ENCODE data around the gene IL1RAPL1. TPM values are rescaled to one million over a fixed set of nuclear protein-coding genes. Genes with fewer than 3 reads are reported as not detected.
A peak's percentile ranks its signal among the peaks of the same experiment; 100 is the strongest.

Gene IL1RAPL1
- total RNA-seq, 1 donor from 2014 or later: 0.24 TPM

DNA sequence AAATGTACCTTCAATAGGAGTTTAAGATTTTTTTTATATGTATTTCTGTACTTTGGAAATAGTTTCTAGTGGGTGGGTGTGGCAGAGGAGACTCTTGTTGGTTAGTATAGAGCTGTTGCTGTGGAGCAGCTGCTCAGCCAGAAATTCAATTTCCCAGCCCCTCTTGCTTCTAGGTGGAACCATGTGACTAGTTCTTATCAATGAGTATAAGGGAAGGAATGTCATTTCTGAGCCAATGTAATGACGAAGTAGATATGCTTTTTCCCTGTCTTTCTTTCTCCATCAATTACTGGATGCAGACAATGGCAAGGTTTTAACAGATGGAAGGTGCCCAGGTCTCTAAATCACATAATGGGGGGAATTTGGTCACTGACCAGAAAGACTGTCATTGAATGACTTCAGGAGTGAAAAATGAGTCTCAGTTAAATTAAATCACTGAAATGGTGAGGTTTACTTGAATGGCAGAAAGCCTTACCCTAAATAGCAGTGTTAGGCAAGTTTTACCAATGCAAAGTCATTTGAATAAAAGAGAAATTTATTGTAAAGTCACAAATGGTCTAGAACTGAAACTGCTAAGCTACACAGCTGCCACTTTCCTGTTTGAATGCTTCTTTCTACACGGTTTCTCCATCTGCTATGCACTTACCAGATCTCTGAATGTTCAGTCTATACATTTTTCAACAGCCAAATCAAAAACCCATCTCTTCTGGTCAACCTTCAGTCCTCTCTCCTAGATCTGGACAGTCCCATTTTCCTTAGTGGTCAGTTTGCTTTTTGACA, 832.7 kb downstream of the IL1RAPL1 start:
- peak; percentile 25 for DNase-seq (ENCODE audit: low spot score)

DNA sequence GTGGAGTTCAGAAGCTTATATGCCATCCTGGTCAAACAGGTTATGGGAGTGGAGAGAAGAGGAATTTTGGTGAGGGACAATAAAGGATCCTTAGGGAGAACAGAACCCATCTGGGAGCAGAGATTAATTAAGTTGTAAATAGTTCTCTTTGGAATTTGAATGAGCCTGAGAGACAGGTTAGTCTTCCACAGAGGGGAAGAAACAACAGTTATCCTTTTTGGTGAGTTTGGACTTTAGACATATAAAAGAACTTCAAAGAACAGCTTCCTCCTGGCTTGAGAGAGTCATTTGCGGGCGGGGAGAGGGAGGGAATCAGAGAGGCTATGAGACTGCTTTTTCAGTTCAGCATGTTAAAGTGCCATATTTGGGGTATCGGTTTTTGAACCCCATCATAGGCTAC, 834.8 kb downstream of the IL1RAPL1 start:
- no peak for DNase-seq (ENCODE audit: low spot score)

DNA sequence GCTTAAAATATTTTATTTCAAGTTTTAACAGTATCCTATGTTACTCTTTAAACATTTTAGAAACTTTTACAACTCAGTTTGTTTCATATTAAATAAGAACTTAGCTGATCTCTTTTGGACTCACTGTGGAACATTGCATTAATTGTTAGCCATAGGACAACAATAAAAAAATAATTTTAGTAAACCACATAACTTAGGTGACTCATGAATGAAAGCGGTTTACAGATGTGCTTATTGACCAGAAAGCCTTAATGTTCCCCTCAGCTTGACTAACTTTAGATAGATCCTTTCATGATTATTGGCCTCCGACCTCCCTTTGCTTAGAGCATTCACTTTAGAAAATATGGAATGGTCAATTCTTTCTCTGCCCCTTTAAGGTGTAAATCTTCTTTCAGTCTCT, 844.6 kb downstream of the IL1RAPL1 start:
- DNase-seq (ENCODE audit: low spot score): no peak

DNA sequence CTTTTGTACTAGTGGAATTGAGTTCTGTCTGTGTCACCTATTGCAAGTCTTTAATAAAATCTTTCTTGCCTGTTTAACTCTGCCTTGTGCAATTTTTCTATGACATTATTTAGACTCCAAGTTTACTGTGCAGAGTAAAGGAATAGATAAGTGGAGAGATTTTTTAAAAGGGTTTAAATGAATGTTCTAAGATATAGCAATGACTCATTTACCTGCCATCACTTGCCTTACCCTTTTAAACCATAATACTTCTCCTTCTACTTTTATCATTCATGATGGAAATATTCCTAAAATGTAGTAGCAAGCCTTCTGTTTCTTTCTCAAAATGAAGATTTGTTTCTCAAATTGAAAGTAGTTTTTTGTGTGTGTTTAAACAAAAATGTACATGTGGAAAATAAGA, 845.3 kb downstream of the IL1RAPL1 start:
- DNase-seq (ENCODE audit: low spot score): no peak

DNA sequence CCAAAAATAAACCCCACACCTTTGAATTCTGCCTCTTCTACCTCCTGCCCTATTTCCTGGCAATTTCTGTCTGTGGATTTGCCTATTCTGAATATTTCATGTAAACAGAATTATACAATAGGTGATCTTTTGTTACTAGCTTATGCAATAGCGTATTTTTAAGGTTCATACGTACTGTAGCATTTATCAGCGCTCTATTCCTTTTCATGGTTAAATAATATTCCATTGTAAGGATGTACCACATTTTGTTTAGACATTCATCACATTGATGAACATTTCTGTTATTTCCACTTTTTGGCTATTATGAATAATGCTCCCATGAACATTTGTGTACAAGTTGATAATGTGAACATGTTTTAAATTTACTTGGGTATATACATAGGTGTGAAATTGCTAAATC, 847.7 kb downstream of the IL1RAPL1 start:
- DNase-seq (ENCODE audit: low spot score): no peak

DNA sequence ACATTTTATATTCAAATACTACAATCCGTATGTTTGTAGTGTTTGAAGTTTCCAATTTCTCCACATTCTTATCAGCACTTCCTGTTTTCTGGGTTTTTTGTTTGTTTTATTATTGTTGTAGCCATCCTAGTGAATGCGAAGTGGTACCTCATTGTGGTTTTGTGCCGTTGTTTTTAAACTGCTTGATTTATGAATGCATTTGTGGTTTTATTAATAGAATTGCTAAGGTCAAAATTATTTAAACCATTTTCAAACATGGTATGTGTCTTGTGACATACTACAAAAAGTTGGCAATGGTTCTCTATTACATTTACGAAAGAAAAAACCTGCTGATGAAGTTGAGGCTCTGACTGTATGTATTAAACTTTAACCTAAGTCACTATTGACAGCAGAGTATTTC, 848.1 kb downstream of the IL1RAPL1 start:
- DNase-seq (ENCODE audit: low spot score): no peak

DNA sequence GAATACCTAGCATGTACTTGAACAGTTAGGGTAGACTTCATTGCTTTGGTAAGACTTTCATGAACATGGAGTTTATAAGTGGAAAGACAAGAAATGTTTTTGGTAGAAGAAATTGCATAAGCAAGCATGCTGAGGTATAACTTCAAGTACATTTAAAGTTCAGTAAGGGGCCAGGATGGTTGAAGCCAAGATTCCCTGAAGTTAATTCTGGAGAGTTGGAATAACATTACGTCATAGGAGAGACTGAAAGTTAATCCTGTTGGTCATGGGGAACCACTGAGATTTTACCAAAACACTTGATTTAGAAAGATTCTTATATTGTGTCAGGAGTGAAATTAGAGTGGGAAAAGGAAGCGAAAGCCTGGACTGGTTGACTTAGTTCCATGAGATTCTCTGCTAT, 860.6 kb downstream of the IL1RAPL1 start:
- DNase-seq (ENCODE audit: low spot score): no peak

DNA sequence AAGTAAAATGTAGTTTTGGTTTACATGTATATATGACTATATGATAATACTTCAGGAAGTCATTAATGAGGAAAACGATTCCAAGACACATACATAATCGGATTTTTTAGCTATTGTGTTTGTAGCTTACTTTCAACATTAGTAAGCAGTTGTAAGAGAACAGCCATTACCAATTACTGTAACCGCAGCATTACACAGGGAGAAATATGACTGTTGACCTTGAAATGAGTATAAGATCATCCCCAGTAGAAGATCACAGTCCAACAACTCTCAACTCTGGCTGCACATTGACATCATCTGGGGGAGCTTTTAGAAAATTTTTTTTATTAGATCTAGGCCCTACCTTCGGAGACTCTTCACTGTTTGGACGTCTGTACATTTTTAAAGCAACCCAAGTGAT, 866.1 kb downstream of the IL1RAPL1 start:
- DNase-seq (ENCODE audit: low spot score): no peak

DNA sequence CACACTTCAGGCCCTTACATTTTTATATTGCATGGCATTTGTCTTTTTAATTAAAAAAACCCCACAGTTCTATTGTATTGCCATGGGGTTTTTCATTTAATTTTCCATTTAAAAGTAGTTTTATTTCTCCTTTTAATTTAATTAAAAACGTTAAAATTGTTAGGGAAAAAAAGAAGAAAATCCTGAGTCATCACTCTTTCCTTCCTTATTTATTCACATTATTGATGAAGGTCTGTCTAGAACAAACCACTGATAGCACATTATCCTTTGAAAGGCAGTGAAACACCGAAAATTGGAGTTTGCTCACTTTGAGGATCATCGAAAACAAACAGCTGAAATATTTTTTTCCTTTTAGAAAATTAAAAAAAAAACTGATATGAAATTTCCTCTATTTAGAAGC, 868.5 kb downstream of the IL1RAPL1 start:
- no peak for DNase-seq (ENCODE audit: low spot score)

DNA sequence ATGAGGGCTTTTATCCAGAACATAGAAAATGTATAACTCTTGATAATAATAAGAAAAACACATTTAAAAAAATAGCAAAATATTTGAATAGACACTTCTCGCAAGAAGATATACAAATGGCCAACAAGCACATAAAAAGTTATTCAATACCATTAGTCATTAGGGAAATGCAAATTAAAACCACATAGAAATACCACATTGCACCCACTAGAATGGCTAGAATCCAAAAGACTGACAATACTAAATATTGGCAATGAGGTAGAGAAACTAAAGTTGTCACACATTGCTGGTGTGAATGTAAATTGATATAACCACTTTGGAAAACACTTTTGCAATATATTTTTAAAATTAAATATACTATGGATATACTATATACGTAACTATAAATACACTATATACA, 873.8 kb downstream of the IL1RAPL1 start:
- DNase-seq (ENCODE audit: low spot score): no peak

DNA sequence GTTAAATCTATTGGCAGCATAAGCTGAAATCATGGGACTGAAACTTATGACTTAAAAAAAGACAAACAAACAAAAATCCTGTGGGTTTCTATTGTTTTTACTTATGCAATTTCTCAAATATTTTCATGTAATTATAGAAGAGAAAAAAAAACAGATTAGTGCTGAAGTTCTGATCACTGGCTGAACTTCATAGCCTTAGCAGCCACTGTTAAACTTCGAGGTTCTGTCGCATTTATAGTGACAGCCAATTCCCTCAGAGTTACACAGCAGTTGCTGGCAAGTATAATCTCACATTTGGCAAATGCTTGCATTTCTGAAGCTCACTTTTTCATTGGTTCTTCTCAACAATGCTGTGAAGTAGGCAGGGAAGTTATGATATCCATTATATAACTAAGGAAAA, 879.2 kb downstream of the IL1RAPL1 start:
- DNase-seq (ENCODE audit: low spot score): no peak

DNA sequence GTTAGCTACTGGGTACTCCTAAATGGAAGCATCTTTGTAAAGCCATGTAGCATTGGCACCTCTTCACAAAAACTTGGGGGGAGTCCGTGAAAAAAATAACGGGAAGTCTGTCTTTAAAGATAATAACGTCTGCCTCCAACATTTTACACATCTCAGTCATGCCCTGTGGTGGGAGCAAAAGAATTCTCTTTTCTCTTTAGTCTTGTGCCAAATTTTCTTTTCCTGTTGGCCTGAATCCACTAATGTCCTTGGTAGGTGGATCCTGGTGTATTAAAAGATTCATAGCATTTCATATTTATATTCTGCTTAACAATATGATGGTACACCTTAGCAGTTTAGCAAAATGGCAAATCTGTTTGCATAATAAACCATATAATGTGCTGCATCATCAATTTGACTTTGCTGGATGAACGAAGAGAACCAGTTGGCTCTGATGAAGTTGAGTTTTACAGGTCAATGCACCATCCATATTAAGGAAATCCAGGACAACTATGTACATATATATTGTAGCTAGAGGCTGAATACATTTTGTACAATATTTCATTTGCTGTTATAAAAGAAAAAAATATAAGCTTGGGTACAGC, 881.8 kb downstream of the IL1RAPL1 start:
- no peak for DNase-seq (ENCODE audit: low spot score)

DNA sequence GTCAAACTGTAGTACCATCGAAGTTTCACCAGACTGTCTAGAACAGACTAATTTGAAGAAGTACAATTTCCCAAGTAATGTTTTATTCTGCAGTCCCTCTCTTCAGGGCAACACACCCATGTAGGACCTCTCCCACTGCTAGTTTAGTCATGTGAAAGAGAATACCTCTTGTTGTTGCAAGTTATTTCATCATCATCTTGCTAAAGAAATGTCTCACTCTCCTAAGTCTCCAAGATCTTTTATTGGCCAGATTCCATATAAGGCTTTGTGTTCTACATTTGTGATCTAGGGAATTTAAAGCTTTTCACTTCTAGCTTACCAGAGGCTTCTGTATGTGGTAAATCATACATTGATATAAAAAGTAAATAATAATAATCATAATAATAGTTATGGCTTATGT, 882.8 kb downstream of the IL1RAPL1 start:
- DNase-seq (ENCODE audit: low spot score): no peak

DNA sequence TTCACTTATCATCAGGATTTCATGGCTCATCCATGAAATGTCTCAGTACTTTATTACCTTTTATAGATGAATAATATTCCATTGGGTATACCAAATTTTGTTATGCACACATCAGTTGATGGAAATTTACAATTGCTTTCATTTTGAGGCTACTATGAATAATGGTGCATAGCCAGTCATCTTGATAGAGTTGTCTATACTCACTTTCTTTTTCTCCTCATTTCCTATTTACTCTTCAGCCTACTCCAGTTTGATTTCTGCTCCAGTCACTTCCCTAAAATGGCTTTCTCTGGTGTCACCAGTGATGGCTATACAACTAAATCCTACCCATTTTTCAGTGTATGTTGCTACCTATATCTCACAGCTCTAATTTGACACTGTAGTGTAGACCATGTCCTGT, 884.6 kb downstream of the IL1RAPL1 start:
- DNase-seq (ENCODE audit: low spot score): no peak

DNA sequence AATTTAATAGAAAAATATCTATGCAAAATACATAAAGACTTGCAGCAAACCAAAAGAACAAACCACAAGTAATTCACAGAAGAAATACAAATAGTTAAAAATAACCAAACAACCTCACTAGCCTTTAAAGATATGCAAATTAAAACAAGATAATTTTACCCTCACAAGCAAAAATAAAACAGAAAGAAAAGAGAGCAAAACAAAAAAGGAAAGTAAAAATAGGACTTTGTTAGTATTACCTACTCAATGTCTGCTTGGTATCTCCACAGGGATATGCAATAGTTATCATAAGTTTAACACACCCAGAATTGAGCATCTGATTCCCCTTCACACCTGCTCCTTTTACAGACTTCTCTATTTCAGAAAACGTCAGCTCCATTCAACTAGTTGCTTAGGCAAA, 890.6 kb downstream of the IL1RAPL1 start:
- DNase-seq (ENCODE audit: low spot score): no peak

DNA sequence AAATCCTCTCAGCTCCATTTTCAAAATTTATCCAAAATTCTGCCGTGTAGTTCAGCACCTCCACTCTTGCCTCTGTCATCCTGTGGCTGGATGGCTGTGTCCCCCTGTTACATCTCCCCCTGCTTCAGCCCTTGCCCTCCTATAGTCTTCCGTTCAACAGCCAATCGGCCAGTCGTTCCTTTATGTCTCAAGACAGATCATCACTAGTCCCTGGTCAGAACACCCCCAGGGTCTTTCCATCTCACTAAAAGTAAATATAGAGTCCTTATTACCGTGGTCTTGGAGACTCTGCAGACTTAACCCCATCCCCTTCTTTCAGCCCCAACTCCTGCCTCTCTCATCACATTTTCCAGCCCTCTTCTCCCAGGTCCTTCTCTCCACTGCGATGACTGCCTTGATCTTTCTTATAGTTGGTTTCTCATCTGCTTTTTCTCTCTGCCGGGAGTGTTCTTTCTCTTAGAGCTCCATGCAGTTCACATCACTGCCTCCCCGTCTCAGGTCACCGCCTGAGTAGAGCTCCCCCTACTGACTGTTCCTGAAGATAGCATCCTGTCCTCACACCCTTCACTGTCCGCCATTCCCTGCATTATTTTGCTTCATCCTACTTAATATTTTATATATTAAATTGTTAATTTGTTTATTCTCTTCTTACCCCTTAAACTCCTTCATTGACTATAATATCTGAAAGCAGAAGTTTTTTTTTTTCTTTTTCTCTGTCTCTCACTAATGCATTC, 891.3 kb downstream of the IL1RAPL1 start:
- DNase-seq (ENCODE audit: low spot score): no peak

DNA sequence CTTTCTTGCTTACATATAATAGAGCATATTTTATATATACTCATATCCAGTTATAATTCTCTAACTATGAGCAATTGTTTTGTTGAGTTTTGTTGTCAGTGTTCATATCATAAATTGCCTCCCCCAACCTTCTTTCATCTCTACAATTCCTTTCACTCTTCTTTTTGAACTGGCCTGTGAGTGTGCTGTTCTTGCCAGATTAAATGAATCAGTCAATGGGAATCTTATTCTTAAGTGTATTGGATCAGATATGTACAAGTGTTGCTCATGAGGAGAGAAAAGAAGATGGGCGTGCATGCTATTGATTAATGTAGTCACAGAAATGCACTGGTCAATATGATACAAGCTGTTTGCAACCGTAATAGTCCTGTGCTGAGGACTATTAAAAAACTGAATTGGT, 900.0 kb downstream of the IL1RAPL1 start:
- DNase-seq (ENCODE audit: low spot score): no peak

DNA sequence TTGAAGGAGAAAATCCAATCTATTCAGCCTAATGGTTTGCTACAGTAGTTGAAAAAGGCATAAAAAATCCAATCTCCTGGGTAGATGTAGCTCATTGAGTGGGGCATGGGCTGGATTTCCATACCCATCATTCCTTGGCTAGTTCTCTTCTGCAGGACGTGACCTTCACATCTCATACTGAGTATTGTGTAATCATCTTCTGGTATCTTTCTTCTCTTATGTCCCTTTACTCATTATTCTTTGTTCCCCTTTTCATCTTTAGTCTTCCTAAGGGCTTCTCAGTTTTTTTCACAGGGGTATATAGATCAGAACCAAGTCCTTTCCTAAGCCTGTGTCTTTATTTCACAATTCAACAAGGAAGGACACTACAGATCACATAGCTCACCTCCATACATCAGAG, 900.5 kb downstream of the IL1RAPL1 start:
- DNase-seq (ENCODE audit: low spot score): no peak

DNA sequence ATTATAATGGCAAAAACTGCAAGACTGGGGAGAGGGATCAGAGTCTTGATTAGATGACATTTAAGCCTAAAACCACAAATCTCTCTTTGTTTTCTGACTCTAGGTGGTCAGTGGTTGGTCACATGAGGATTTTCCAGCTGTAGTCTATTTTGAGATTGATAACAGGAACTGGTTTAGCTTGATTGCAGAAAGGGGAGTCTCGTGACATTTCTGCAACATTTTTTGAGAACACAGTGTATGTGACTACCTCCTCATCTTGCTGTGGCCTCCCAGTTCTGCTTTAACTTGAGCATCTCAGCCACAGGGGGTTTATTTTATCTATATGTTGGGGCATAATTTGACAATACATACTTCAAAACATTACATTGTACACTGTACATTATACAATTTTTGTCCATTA, 901.7 kb downstream of the IL1RAPL1 start:
- peak; percentile 2 for DNase-seq (ENCODE audit: low spot score)

DNA sequence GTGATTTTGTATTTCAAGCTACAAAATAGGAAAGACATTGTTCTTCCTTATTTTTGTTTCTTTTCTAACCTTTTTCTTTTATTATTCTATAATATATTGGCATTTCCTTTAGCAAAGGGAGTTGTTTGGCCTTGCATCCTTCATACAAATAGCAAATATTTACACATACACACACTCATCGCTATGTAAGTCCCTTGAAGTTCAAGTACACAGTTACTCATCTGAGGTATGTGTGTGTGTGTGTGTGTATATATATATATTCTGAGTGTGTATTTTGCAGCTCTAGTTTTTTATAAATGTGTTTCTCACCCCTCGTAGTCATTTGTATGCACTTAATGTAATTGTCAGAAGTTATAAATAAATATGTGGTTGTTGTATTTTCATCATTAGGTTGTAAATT, 903.4 kb downstream of the IL1RAPL1 start:
- DNase-seq (ENCODE audit: low spot score): no peak

DNA sequence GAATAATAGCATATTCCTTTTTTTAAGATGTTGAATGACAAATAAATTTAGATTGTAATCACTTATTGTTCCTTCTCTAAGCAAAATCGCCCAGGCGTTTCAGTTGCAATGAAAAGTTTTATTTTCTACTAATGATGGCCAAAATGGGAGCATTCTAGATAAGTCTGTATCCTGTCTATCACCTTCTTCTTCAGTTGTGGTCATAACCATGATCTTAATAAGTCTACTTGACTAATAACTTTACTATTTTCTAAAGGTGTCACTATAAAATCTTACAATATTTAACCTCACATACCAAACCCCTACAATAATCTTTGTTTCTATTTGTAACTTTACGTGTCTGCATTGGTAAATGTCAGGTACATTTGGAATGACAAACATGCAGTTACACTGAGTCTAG, 904.4 kb downstream of the IL1RAPL1 start:
- no peak for DNase-seq (ENCODE audit: low spot score)

DNA sequence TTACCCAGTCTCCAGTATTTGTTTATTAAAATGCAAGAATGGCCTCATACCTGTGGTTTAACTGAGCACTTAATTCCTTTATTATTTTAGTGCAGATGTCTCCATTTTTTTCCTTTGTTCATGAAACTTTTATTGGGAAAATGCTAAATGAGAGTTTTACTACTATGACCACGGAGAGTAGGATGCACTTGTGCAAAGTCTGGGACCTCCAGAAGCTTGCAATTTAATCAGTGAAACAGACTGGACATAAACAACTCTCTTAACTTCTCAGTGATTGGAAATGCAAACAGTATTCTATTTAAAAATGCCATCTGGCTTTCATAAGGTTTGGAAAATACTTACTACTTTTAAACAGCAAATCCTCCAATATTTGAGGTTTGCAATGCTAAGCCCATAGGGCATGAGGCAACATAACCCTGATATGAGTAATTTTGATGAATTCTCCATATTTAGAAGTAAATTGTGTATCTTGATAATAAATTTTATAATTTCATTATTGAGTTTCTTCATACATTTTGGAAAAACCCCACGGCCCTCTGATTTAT, 909.5 kb downstream of the IL1RAPL1 start:
- DNase-seq (ENCODE audit: low spot score): no peak

DNA sequence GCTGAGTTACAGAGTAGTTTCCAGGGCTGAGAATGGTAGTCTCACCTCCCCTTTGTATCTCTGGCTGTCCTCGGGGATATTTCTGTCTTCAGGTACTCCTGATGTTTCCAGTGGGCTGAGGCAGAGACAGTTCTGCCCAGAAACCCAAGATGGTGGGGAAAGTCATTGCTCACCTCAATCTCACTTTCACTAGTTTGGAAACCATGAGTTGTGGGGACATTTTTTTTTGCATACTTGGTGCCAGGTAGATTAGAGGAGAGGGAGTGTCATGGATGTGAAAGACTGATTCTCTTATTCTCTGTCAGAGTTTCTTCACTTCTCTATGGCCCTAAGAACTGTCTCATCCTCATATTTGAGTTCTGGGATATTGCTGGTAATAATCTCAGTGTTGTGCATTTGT, 919.5 kb downstream of the IL1RAPL1 start:
- no peak for DNase-seq (ENCODE audit: low spot score)

All from umbilical cord (tissue), 2 donors.